Small intestine (tissue), 7 donors: ENCODE measurements around the gene STT3B. TPM values are rescaled to one million over a fixed set of nuclear protein-coding genes. Genes with fewer than 3 reads are reported as not detected.

Source experiments
- DNase-seq, 2 donors: peaks; one replicate each; pipeline versions ENCODE4 v3.0.0 to v3.0.0-alpha.2; 2013
- FAIRE-seq: peaks from 2 replicates; lab custom pipeline; 2012; peaks lifted over from hg19 to GRCh38; lab: Jason Lieb, UNC
- H3K27ac ChIP-seq, 3 donors: one replicate each; pipeline ENCODE4 v1.5.1; 2013; ENCODE audit warnings: low read length in 2 of 3, mild to moderate bottlenecking in 2 of 3, control low read depth in 1 of 3, inconsistent platforms in 1 of 3, low read depth in 1 of 3, moderate library complexity in 1 of 3
- H3K27me3 ChIP-seq, 3 donors: one replicate each; pipeline ENCODE4 v1.6.1; 2013; ENCODE audit warnings: low read length in 3 of 3, inconsistent platforms in 1 of 3; ENCODE audit not compliant: control insufficient read depth in 3 of 3, insufficient read depth in 3 of 3
- H3K36me3 ChIP-seq, 3 donors: one replicate each; pipeline ENCODE4 v1.6.1; 2013; ENCODE audit warnings: low read length in 3 of 3, inconsistent platforms in 1 of 3, low read depth in 1 of 3, mild to moderate bottlenecking in 1 of 3, moderate library complexity in 1 of 3; ENCODE audit not compliant: control insufficient read depth in 3 of 3, insufficient read depth in 2 of 3
- H3K4me1 ChIP-seq, 3 donors: one replicate each; pipeline ENCODE4 v1.6.1; 2013; ENCODE audit warnings: low read length in 2 of 3, inconsistent platforms in 1 of 3, low read depth in 1 of 3, mild to moderate bottlenecking in 1 of 3, moderate library complexity in 1 of 3; ENCODE audit not compliant: control insufficient read depth in 3 of 3, insufficient read depth in 2 of 3
- H3K4me3 ChIP-seq, 3 donors: one replicate each; pipeline ENCODE4 v1.5.1; 2013; ENCODE audit warnings: low read length in 3 of 3, control low read depth in 1 of 3, inconsistent platforms in 1 of 3, low read depth in 1 of 3, mild to moderate bottlenecking in 1 of 3, moderate library complexity in 1 of 3
- H3K9me3 ChIP-seq, 2 donors: one replicate each; pipeline ENCODE4 v1.6.1; 2013; ENCODE audit warnings: low read depth in 1 of 2, low read length in 1 of 2; ENCODE audit not compliant: control insufficient read depth in 2 of 2, insufficient read depth in 1 of 2
- WGBS, 3 donors: extraction: QIAGEN DNeasy Blood & Tissue Kit; methylation state at CpG; one replicate each; pipeline ENCODE4 v1.1.7; 2013; 5-methylcytosine and 5-hydroxymethylcytosine counted together
- polyA plus RNA-seq, 4 donors: library from polyadenylated mRNA; stranded (reverse) in 3 of 4; unstranded in 1 of 4; fragments of 200-250 nt in 3 of 4; fragments of 120-200 nt in 1 of 4; gene quantifications; one replicate each; pipeline versions ENCODE4 v1.2.1 to v1.2.3, GENCODE V29; 2013
- donor health status: healthy with polysubstance abuse.
- donor health status: control.
- donor health status: control.
- donor health status: Bipolar disorder and iron deficiency.
- donor health status: healthy.

STT3B gene
- polyA plus RNA-seq, 4 donors, result 22.2 to 139 (median 51.4) TPM

DNA sequence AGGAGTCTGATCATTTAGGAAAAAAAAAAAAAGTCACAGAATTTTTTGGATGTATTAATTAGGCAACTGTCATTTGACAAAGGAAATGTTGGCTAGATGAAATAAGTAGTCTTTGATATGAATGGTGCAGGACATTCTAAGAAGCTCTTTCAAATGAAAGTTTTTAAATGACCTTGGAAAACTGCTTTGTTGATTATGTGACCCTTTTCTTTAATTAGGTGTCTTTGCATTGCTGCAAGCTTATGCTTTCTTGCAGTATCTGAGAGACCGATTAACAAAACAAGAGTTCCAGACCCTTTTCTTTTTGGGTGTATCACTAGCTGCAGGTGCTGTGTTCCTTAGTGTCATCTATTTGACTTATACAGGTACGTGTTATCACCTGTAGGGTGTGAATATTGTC is 84.0 kb downstream of the STT3B start:
- H3K9me3 ChIP-seq, result no peaks in the 10 kb centered on the region
- H3K4me3 ChIP-seq, result no peak overlapping the region
- no peak for FAIRE-seq
- H3K4me1 ChIP-seq, result no peaks in the 10 kb centered on the region
- no peak for DNase-seq
- H3K27me3 ChIP-seq, result no peaks in the 10 kb centered on the region
- no peak overlapping the region for H3K27ac ChIP-seq
- WGBS, 3 donors, result 87 to 96% (median 90%) methylated on average over 2 of the region's 2 CpGs
- peaks cover 0 to 4% (median 0%) of the 10 kb centered on the region in 3 donors for H3K36me3 ChIP-seq

DNA sequence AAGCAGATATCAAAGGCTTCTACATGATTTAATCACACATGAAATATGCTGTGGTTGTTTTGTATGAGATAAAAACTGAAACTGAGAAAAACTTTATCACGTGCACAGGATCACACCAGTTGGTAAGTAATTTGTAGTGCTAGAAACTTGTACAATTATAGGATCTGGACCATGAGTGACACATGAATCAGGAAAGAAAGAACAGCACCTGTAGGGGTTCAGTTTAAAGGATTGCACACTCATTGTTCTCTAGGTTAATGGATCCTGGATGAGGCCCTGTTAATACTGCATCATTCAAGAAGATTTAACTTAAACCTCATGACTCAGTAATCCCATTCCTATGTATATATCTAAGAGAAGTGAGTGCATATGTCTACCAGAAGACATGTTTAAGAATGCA is 87.9 kb downstream of the STT3B start:
- Histone ChIP-seq H3K4me1 (no peaks in the 10 kb centered on the region), H3K36me3 (peaks cover 0 to 9% (median 0%) of the 10 kb centered on the region in 3 donors), H3K27me3 (no peaks in the 10 kb centered on the region), H3K9me3 (no peaks in the 10 kb centered on the region), H3K27ac (no peak overlapping the region), H3K4me3 (no peak overlapping the region)
- no peak for FAIRE-seq
- 77 to 89% (median 81%) methylated on average over 1 of the region's 1 CpG for WGBS, 3 donors
- no peak for DNase-seq

DNA sequence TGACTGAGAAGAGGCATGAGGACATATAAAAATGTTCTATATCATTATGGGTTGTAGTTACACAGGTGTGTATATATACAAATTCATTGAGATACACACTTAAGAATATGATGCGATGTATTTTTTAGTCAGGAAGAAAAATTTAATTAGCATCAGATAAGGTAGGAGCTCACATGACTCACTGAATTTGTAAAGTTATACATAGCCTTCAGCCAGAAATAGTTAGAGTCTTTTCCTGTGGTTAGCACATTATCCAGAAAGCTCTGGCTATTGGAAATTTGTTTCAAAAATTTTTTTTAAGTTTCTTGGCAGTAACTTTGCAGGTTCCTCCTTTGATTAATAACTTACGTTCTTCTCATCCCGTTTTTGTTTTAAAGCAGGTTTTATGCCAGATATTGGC is 88.6 kb downstream of the STT3B start:
- no peak overlapping the region for H3K27ac ChIP-seq
- FAIRE-seq (no peak), DNase-seq (no peak)
- peaks cover 0 to 9% (median 1%) of the 10 kb centered on the region in 3 donors for H3K36me3 ChIP-seq
- H3K27me3 ChIP-seq, result no peaks in the 10 kb centered on the region
- H3K4me3 ChIP-seq, result no peak overlapping the region
- 83 to 94% (median 92%) methylated on average over 3 of the region's 3 CpGs for WGBS, 3 donors
- no peaks in the 10 kb centered on the region for H3K9me3 ChIP-seq
- no peaks in the 10 kb centered on the region for H3K4me1 ChIP-seq

DNA sequence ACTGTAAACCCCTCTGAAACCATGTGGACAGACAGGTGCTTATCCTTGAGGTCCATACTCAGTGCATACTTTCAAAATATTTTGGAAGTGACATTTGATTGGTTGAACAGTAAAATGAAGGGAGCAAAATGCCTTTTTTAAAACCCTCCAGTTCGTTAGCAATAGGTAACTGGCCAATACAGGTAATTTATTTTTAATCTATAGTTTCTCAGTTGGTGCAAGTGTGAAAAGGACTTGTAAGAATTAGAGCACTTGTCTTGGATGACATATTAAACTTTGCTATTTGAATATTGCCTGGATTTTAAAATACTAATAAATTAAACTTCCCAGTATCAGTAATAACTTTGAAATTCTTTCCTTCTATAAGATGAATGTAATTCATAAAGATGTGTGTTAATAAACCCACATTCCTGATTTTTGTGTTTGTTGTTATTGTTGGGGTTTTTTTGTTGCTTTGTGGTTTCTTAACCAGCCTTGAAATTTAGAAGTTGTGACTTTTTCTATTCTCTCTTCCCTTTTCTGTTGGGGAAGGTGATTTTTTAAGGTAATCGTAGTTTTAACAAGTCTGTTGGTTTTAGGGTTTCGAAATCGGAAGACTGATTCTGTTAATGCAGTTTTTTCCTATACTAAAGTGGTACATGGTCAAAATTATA is 90.0 kb downstream of the STT3B start:
- no peak for FAIRE-seq
- H3K36me3 ChIP-seq, result peaks cover 0 to 14% (median 4%) of the 10 kb centered on the region in 3 donors
- H3K4me3 ChIP-seq, result no peak overlapping the region
- H3K27ac ChIP-seq, result no peak overlapping the region
- no peaks in the 10 kb centered on the region for H3K27me3 ChIP-seq
- DNase-seq, result no peak
- H3K9me3 ChIP-seq, result no peaks in the 10 kb centered on the region
- WGBS, 3 donors, result 78 to 92% (median 88%) methylated on average over 4 of the region's 4 CpGs
- H3K4me1 ChIP-seq, result no peaks in the 10 kb centered on the region

DNA sequence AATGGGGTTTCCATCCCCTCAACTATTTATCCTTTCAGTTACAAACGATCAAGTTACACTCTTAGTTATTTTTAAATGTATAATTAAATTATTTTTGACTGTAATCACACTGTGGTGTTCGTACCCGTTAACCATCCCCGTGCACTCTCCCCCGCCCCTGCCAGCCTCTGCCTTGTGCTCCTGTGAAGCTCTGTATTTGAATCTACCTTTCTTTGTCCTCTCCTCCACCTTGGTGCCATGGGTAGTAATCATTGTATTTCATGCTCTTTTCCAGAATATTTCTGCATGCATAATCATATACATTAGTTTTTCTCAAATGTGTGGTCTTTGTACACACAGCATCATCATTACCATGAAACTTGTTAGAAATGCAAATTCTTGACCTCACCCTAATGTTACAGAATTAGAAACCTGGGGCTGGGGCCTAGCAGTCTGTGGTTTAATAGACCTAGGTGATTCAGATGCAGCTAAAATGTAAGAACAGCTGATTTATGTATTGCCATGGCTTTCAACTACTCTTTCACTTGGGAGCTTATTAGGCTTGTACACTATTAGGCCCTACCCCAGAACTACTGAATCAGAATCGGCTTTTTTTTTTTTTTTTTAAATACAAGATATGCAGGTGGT is 91.5 kb downstream of the STT3B start:
- FAIRE-seq, result no peak
- WGBS, 3 donors, result 92 to 95% (median 93%) methylated on average over 6 of the region's 6 CpGs
- H3K9me3 ChIP-seq, result no peaks in the 10 kb centered on the region
- no peaks in the 10 kb centered on the region for H3K27me3 ChIP-seq
- H3K4me3 ChIP-seq, result no peak overlapping the region
- peaks cover 0 to 18% (median 4%) of the 10 kb centered on the region in 3 donors for H3K36me3 ChIP-seq
- no peaks in the 10 kb centered on the region for H3K4me1 ChIP-seq
- H3K27ac ChIP-seq, result no peak overlapping the region
- no peak for DNase-seq

DNA sequence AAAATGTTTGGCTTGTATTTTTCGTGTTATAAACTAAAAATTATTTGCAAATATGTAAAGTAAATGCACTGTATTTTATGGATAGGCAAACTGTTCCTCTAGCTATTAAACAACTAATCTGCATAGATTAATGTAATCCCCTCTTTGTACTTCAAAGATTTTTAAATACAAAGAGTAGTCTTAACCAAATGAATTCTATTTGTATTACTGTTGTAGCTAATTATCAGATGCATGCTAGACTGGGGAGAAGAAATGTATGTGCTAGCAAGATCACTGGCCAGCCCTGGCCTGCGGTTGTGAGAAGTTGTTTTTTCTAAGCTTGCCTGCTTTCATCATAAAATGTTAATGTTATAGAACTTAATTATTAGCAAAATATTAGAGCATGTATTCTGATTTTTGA is 92.6 kb downstream of the STT3B start:
- Histone ChIP-seq H3K36me3 (peaks cover 4 to 14% (median 4%) of the 10 kb centered on the region in 3 donors), H3K27me3 (no peaks in the 10 kb centered on the region), H3K27ac (no peak overlapping the region), H3K4me1 (no peaks in the 10 kb centered on the region), H3K4me3 (no peak overlapping the region), H3K9me3 (no peaks in the 10 kb centered on the region)
- DNase-seq, result no peak
- no peak for FAIRE-seq
- WGBS, 3 donors, result 95 to 98% (median 97%) methylated on average over 2 of the region's 2 CpGs

DNA sequence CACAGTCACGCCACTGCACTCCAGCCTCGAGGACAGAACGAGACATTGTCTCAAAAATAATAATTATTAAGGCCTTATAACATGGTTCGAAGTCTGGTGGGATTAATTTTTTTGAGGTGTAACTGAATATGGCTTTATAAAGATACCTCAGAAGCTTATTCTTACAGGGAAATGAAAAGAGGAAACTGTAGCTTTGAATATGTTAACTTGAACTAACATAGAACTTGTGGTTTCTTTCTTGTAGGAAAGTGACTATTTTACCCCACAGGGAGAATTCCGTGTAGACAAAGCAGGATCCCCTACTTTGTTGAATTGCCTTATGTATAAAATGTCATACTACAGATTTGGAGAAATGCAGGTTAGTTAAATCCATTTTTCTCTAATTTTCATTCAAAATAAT is 96.3 kb downstream of the STT3B start:
- 80 to 96% (median 90%) methylated on average over 5 of the region's 5 CpGs for WGBS, 3 donors
- Histone ChIP-seq H3K36me3 (peaks cover 6 to 22% (median 8%) of the 10 kb centered on the region in 3 donors), H3K27me3 (no peaks in the 10 kb centered on the region)

DNA sequence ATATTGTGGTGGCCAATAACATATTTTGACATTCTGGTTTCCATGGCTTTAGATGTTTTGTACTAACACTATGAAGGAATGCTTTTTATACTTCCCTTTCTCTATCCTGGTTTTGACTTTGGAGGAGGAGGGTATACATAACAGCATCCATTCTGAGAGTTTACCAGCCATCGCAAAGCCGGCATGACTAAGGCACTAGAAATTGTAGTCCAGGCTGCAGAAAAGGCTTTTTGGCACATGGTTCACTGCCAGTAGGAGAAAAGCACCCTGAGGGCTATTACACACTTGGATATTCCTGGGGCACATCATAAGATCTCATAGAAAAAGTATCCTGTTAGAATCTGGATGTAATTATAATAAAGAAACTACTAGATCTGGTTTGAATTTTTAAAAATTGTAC is 101.8 kb downstream of the STT3B start:
- peaks cover 0 to 5% (median 0%) of the 10 kb centered on the region in 3 donors for H3K4me1 ChIP-seq
- 89 to 97% (median 92%) methylated on average over 2 of the region's 2 CpGs for WGBS, 3 donors
- H3K36me3 ChIP-seq, result peaks cover 4 to 12% (median 6%) of the 10 kb centered on the region in 3 donors
- FAIRE-seq (no peak), DNase-seq (no peak)
- H3K27ac ChIP-seq, result no peak overlapping the region
- no peaks in the 10 kb centered on the region for H3K9me3 ChIP-seq
- H3K4me3 ChIP-seq, result no peak overlapping the region
- no peaks in the 10 kb centered on the region for H3K27me3 ChIP-seq

More for the DNA sequence above, 96.3 kb downstream of the STT3B start:
- FAIRE-seq (no peak), DNase-seq (no peak)
- Histone ChIP-seq H3K9me3 (no peaks in the 10 kb centered on the region), H3K4me3 (no peak overlapping the region), H3K27ac (no peak overlapping the region), H3K4me1 (no peaks in the 10 kb centered on the region)
